Measurements from ENCODE around the gene TRPC4. TPM values are rescaled to one million over a fixed set of nuclear protein-coding genes. Genes with fewer than 3 reads are reported as not detected.

TRPC4 gene
- total RNA-seq, 4 donors from 2014 or later: 0.60 to 1.2 (median 1.1) TPM; not detected in 1

GRCh38 chr13:37868691-37869505 lies 674 bp downstream of the TRPC4 start:
- Histone ChIP-seq H3K9me3 (no peaks in the 10 kb centered on the region), H3K36me3 (no peaks in the 10 kb centered on the region), H3K27ac (peak overlapping the region in 2 of 4 donors; percentile 12), H3K4me3 (peak overlapping the region; percentile 24 to 54 (median 44)), H3K27me3 (peaks cover 0 to 14% of the 10 kb centered on the region in 2 donors), H3K4me1 (peaks cover 0 to 22% (median 0%) of the 10 kb centered on the region in 4 donors)
- TF ChIP-seq, protein P1, sequence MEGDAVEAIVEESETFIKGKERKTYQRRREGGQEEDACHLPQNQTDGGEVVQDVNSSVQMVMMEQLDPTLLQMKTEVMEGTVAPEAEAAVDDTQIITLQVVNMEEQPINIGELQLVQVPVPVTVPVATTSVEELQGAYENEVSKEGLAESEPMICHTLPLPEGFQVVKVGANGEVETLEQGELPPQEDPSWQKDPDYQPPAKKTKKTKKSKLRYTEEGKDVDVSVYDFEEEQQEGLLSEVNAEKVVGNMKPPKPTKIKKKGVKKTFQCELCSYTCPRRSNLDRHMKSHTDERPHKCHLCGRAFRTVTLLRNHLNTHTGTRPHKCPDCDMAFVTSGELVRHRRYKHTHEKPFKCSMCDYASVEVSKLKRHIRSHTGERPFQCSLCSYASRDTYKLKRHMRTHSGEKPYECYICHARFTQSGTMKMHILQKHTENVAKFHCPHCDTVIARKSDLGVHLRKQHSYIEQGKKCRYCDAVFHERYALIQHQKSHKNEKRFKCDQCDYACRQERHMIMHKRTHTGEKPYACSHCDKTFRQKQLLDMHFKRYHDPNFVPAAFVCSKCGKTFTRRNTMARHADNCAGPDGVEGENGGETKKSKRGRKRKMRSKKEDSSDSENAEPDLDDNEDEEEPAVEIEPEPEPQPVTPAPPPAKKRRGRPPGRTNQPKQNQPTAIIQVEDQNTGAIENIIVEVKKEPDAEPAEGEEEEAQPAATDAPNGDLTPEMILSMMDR (IDR thresholded peaks at IDR 0.05): no peak
- no peak for TF ChIP-seq POLR2A (IDR thresholded peaks at IDR 0.05)
- no peak for TF ChIP-seq EP300 (IDR thresholded peaks at IDR 0.05)
- WGBS, 2 donors: 4 to 7% methylated on average over 27 of the region's 27 CpGs
- DNase-seq (ENCODE audit: low spot score in 2 of 2): no peak

GRCh38 chr13:37863708-37864107 lies 5.9 kb downstream of the TRPC4 start:
- WGBS, 2 donors: 94 to 98% methylated on average over 1 of the region's 1 CpG
- H3K27me3 ChIP-seq: no peaks in the 10 kb centered on the region
- no peak overlapping the region for H3K27ac ChIP-seq
- H3K9me3 ChIP-seq: no peaks in the 10 kb centered on the region
- no peak overlapping the region for H3K4me3 ChIP-seq
- peaks cover 0 to 4% (median 0%) of the 10 kb centered on the region in 4 donors for H3K4me1 ChIP-seq
- TF ChIP-seq, protein P1 (IDR thresholded peaks at IDR 0.05): no peak
- TF ChIP-seq EP300 (IDR thresholded peaks at IDR 0.05): no peak
- TF ChIP-seq POLR2A (IDR thresholded peaks at IDR 0.05): no peak
- no peak for DNase-seq (ENCODE audit: low spot score in 2 of 2)
- no peaks in the 10 kb centered on the region for H3K36me3 ChIP-seq

DNA sequence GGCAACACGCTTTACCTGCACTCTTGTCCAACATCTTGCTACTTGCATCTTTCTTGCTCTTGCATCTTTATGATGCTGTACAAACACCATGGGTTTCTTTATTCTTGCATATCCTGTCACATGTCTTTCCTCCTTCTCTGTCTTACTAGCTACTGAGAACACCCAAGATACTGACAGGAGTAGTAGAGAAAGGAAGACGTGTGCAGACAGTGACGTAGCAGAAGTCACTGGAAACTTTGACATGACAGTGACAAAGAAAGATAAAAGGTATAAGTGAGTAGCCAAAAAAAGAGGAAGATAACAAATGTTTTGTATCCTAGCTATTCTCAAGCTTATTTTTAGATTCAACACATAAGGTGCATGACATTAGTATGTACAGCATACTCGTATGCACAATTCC lies 34.2 kb downstream of the TRPC4 start:
- DNase-seq (ENCODE audit: low spot score in 2 of 2): no peak
- Histone ChIP-seq H3K36me3 (no peaks in the 10 kb centered on the region), H3K4me1 (no peaks in the 10 kb centered on the region), H3K4me3 (no peak overlapping the region), H3K9me3 (peaks cover 0 to 10% (median 0%) of the 10 kb centered on the region in 4 donors), H3K27me3 (no peaks in the 10 kb centered on the region), H3K27ac (no peak overlapping the region)
- WGBS, 2 donors: 91 to 94% methylated on average over 4 of the region's 4 CpGs
- no peak for TF ChIP-seq POLR2A (IDR thresholded peaks at IDR 0.05)
- TF ChIP-seq, protein P1 (IDR thresholded peaks at IDR 0.05): no peak

DNA sequence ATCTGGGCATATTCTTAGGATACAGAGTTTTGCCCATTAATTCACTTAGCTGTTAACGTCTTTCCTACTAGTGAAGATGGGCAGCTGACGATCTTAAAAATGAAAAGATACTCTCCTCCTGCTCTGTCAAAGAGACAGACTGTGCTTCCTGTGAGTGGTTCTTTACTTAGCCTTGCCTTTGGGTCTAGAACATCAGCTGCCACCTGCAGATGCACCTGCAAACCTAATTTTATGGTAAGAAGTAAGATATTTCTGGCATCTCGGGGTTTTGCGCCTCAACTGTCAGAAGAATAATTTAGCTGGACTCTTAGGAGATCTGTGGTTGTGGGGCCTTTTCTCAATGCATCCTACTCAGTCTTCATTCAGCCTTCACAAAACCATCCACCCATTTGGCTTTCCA lies 36.2 kb downstream of the TRPC4 start:
- DNase-seq (ENCODE audit: low spot score in 2 of 2): no peak
- Histone ChIP-seq H3K27ac (no peak overlapping the region), H3K27me3 (no peaks in the 10 kb centered on the region), H3K4me1 (no peaks in the 10 kb centered on the region), H3K36me3 (no peaks in the 10 kb centered on the region), H3K4me3 (no peak overlapping the region), H3K9me3 (peaks cover 0 to 10% (median 0%) of the 10 kb centered on the region in 4 donors)
- 65 to 79% methylated on average over 4 of the region's 4 CpGs for WGBS, 2 donors
- TF ChIP-seq, protein P1 (IDR thresholded peaks at IDR 0.05): no peak
- TF ChIP-seq EP300 (IDR thresholded peaks at IDR 0.05) (no peak), POLR2A (IDR thresholded peaks at IDR 0.05) (no peak)

GRCh38 chr13:37816276-37816675 lies 53.3 kb downstream of the TRPC4 start:
- 63 to 81% methylated on average over 1 of the region's 1 CpG for WGBS, 2 donors
- peaks cover 0 to 42% (median 0%) of the 10 kb centered on the region in 4 donors for H3K9me3 ChIP-seq
- TF ChIP-seq, protein P1 (IDR thresholded peaks at IDR 0.05): no peak
- no peak for TF ChIP-seq EP300 (IDR thresholded peaks at IDR 0.05)
- TF ChIP-seq POLR2A (IDR thresholded peaks at IDR 0.05): no peak

More at GRCh38 chr13:37816276-37816675, 53.3 kb downstream of the TRPC4 start:
- no peak overlapping the region for H3K27ac ChIP-seq
- DNase-seq (ENCODE audit: low spot score in 2 of 2): no peak
- H3K4me3 ChIP-seq: no peak overlapping the region
- H3K27me3 ChIP-seq: no peaks in the 10 kb centered on the region
- H3K36me3 ChIP-seq: no peaks in the 10 kb centered on the region
- H3K4me1 ChIP-seq: no peaks in the 10 kb centered on the region
